ENCODE measurements around the gene TRPM7.

- TF ChIP-seq TCF7 (IDR thresholded peaks at IDR 0.05; ENCODE audit: borderline replicate concordance) (no peak), CTCF (IDR thresholded peaks at IDR 0.05 in 2 of 3, conservative IDR thresholded peaks at IDR 0.05 in 1 of 3; ENCODE audit: insufficient read depth in 2 of 3, low read depth in 1 of 3, low read length in 3 of 3) (no peak), ZNF280A (IDR thresholded peaks at IDR 0.05; ENCODE audit: low read depth, partially characterized antibody) (no peak), POLR2A (conservative IDR thresholded peaks at IDR 0.05) (no peak), FOXJ3 (CRISPR knock-in tag; IDR thresholded peaks at IDR 0.05) (no peak), RBM25 (IDR thresholded peaks at IDR 0.05; ENCODE audit: low read depth, low read length, severe bottlenecking) (no peak)
Measured at GRCh38 chr15:50641318-50641717, 45.3 kb downstream of the TRPM7 start.
